ENCODE results near the gene GUCA1A.
A peak's percentile ranks its signal among the peaks of the same experiment; 100 is the strongest.

Gene GUCA1A

DNA sequence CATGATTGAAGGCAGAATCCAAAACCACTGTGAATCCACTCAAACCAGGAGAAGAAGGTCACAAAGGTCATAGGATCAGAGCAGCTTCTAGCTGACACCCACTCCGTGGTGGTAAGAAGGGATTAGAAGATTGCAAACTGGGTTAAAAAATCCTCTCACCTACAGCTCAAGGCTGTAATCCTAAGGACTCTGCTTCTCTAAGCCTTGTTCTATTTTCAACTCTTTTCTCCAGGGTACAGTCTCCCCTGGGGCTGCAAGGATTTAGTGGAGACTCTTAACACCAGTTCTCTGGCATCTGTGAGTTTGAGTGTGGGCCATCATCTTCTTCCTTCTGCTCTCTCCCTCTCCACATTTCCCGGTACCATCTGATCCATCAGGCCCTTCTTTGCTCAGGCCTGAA, at the start of gene GUCA1A:
TSS of gene GUCA1A (plus strand) at position 264 of the 400 bp plus-strand sequence. CDS start 250 bp downstream, outside the sequence.
- DNase-seq (ENCODE audit: low read depth in 2 of 2), result no peak

DNA sequence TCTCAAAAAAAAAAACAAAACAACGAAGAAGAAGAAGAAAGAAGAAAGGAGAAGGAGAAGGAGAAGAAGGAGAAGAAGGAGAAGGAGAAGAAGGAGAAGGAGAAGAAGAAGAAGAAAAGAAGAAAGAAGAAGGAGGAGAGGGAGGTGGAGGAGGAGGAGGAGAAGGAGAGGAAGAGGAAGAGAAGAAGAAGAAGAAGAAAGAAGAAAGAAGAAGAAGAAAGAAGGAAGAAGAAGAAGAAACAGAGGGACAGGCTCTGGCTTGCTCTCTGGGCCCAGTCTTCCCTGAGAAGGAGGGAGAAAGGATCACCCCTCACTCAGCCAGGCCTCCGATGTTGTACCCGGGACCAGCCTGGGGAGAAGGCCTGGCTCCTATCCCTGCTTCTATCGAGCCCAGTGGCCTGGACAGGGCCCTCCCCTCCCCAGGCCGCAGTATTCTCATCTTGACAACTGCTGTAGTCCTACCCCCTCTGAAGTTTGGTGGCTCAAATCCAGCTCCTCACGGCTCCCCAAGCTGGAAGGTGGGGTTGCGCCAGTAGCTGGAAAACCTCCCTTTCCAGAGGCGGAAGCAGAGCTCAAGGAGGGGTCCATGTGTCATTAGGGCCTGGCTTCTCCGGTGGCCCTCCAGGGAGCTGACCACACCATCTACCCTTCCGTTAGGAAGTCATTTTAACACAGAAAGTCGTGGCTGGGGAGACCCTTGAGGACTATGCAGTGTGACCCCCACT, 49.6 kb upstream of the GUCA1A start:
- DNase-seq (ENCODE audit: low read depth in 2 of 2), result no peak

DNA sequence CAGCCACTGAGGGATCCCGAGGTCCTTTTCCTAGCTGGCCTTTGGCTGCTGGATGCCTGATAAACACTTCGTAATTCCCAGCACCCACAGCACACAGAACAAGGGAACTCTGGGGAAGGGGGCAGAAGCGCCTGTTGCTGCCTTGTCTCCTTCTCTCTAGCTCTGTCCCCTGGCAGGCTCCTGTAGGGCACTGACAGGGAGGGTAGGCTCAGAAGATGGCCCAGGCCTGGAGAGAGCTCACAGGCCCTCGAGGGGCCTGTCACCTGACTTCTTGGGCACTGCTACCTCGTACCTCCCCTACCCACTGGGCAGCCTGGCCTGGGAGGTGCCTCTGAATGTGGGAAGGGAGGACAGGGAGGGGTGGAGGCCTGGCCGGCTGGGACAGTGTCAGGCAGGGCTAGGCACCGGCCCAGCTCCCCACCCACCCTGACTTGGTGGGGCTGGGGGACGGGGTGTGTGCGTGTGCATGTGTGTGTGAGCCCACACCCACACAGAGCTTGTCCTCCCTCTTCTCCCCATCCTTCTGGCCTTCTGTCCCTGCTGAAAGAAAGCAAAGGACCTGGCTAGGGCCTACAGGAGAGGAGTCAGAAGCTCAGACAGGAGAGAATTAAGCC, 48.8 kb upstream of the GUCA1A start:
- DNase-seq (ENCODE audit: low read depth in 2 of 2), result no peak

DNA sequence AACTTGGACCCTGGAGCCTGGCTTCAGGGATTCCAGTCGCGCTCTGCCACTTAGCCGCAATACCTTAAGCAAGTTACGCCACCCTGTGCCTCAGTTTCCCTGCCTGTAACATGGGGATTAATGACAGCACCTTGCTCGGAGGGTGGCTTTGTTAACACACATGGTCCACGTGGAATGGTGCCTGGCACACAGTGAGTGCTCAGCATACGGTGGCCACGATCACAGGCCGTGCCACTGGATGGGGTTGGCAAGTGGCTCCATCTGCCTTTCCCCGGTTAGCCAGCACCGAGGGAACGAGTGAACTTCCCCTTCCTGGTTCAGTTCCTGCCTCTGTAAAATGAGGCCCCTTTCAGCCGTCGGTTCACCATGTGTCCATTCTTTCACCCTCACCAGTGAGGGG, 47.9 kb upstream of the GUCA1A start:
- DNase-seq (ENCODE audit: low read depth in 2 of 2), result no peak

DNA sequence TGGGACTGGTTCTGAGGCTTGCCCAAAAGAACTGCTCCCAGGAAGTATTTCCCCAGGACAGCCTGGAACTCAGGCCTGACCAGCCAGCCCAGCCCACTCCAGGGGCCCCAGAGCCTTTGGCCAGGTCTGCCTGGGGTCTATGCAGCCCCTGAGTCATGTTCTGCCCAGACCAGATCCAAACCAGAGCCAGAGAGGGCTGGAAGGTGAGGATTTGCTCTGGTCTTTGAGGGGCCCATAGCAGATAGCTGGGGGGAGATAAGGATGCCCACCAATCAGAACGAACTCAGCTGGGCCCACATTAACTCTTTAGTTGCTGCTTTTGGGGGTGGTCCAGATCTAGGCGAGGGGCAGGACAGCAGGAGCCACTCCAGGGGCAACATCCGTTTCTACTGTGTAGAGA, 47.5 kb upstream of the GUCA1A start:
- no peak for DNase-seq (ENCODE audit: low read depth in 2 of 2)

DNA sequence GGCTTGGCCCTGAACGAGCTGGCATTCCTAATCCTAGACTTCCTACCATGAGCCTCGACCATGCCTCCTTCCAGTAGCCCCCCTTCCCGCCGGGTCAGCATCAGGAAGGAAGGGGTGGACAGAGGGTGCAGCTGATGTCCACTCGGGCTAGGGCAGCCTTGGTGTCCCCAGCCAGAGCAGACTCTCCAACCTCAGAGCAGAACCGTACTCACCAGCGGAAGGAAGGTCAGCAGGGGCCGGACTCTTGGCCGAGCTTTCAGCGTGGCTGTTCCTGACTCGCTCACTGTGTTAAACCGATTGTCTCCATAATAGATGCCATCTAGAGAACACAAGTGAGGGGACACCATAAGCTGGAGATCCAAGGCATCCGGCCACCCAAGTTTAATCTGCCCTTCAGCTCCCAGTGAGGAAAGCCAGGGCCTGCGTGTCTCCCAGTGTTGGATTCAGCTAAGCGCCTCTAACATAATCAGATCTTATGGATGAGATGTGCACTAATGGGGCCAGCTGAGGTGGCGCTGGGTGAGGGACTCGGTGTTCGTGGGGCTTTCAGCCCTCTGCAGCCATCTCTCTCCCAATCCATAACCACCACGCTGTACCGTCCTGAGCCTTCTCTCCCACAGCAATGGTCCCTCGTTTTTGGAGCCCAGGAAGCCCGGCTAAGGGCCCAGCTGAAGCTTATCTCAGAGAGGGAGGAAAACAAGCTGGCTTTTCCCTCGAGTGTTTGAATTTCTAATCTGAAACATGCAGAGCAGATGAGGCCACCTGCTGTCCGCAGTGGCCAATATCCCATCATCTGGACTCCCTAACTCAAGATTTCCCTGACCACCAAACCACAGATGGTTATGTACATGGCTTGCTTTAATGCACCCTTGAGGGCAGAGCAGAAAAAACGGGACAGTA, 44.5 kb upstream of the GUCA1A start:
- DNase-seq (ENCODE audit: low read depth in 2 of 2), result no peak

DNA sequence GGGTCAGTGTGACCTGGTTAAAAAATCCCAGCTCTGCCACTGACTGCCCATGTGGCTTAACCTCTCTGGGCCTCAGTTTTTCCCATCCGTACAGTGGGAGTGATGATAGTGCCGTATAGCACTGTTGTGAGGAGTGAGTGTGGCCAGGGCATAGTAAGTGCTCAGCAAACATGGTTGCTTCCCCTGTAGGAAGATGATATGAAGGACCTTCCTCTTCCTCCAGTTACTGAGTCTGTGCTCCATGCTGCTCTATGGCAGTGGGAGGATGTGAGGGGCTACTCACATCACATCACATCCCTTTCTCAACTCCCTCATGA, 43.8 kb upstream of the GUCA1A start:
- DNase-seq (ENCODE audit: low read depth in 2 of 2), result no peak

DNA sequence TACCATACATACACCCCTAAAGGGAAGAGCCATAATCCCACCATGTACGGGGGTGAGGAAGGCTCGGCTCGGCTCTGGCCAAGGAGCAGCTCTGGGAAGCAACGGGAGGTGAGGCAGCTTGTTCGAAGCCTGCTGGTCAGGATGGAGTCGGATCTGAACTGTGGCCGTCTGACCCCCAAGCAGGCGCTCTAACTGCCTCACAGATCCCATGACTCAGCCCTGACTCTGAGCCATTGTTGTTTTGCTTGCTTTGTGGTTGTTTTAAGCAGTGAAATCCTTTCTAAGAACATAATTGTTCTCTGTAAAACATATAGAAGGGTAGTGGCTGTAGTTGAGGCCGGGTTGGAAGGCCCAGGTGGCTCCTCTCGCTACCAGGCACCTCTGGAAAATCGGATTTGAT, 41.6 kb upstream of the GUCA1A start:
- no peak for DNase-seq (ENCODE audit: low read depth in 2 of 2)

DNA sequence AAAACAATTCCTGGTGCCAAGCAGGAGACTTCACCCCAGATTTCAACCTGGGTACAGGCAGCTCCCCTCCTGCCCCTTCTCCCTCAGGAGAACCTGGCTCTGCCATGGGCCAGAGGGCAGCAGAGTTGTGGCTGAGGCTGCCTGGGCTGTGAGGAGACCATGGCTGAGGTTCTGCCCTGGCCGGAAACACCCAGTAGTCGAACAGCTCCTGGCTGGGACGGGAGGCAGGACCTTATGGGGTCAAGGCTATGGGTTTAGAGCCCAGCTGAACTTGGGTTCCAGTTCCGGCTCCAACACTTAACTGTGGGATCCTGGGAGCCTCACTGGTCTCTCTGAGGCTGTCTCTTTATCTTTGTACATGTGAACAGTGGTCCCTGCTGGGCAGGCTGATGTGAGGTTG, 39.2 kb upstream of the GUCA1A start:
- DNase-seq (ENCODE audit: low read depth in 2 of 2), result no peak

DNA sequence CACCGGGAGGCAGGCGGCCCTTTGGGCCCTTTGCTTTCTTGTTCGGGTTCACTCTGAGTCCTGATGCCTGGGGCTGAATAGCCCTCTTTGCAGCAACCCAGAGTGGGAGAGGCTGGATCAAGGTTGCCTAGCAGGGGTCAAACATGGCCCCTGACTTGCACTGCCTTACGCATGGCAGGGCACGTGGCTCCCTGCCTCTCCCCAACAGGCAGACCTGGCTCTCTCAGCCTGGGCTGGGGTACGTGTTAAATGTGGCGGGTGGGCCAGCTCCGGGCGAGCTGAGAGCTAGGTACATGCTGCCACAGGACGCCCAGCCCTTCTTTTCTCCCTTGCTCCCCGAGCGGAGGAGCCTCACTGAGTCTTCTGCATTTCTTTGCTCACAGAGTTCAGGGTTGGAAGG, 38.0 kb upstream of the GUCA1A start:
- DNase-seq (ENCODE audit: low read depth in 2 of 2), result no peak

DNA sequence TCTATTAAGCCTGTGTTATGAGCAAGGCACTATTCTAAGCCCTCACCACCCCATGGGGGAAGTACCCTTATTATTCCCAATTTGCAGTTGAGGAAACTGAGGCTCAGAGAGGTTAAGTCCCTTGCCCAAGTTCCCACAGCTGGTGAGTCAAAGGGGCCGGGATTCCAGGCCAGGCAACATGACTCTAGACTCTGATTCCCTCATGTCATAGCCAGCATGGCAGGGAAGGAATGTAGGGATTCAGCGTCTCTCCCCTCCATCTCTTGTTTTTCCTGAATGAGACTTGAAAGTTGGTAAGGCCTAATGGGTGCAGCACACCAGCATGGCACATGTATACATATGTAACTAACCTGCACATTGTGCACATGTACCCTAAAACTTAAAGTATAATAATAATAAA, 37.4 kb upstream of the GUCA1A start:
- DNase-seq (ENCODE audit: low read depth in 2 of 2), result no peak

DNA sequence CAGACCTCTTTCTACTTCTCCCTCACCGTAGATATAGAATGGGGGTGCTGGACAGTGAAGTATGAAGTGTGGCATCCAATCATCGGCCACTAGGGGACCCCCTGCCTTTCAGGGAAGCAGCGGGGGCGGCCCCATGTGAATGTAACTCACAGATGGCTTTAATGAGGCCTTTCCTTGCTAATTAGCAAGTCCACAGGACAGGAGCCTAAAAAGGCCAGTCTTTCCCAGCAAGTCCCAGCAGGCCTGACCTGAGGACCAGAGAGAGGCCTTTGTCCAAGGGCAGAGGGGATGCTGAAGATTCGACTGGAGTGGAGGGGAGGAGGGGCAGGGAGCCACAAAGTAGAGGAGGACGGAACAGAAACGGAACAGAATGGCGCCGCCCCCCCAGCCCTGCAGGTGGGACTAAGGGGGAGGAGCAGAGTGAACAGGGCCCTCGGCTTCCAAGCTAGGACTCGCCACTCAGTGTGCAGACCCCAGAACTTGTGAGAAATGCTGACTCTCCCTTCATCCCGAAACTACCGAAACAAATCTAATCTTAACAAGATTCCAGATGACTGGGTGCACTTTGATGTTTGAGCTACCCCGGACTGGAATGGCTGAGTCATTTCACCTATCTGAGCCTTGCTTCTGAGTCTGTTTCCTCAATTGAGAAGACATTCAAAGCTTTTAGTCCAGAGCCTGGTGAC, 36.5 kb upstream of the GUCA1A start:
- DNase-seq (ENCODE audit: low read depth in 2 of 2), result peak; percentile 29 to 34

DNA sequence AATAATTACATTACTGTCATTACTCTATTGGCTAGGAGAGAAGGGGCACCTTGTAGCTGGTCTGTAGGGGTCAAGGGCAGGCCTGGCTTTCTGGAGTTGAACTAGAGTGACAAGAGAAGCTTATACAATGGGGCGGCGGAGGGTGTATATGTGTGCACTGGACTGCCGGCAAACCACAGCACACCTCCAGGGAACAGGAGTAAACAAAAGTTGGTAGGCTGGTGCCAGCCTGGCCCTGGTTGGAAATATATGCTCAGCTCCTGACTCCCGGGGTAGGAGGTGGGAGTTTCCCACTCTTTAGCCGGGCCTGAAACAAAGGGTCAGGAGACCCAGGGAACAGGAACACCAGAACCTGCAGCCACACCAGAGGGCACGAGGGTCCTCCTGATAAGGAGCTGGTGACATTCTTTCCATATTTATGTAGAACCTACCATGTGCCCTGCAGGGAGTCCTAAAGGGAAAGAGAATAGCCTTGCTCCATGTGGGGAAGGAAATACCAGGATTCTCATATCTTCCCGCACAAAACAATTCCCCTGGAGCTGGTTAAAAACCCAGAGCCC, 35.9 kb upstream of the GUCA1A start:
- no peak for DNase-seq (ENCODE audit: low read depth in 2 of 2)

DNA sequence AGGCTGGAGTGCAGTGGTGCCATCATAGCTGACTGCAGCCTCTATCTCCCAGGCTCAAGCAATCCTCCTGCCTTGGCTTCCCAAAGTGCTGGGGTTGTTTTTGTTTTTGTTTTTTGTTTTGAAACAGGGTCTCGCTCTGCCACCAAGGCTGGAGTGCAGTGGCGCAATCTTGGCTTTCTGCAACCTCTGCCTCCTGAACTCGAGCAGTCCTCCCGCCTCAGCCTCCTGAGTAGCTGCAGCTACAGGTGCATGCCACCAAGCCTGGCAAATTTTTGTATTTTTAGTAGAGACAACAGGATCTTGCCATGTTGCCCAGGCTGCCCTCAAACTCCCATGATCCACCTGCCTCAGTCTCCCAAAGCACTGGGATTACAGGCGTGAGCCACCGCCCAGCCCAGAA, 35.0 kb upstream of the GUCA1A start:
- no peak for DNase-seq (ENCODE audit: low read depth in 2 of 2)

DNA sequence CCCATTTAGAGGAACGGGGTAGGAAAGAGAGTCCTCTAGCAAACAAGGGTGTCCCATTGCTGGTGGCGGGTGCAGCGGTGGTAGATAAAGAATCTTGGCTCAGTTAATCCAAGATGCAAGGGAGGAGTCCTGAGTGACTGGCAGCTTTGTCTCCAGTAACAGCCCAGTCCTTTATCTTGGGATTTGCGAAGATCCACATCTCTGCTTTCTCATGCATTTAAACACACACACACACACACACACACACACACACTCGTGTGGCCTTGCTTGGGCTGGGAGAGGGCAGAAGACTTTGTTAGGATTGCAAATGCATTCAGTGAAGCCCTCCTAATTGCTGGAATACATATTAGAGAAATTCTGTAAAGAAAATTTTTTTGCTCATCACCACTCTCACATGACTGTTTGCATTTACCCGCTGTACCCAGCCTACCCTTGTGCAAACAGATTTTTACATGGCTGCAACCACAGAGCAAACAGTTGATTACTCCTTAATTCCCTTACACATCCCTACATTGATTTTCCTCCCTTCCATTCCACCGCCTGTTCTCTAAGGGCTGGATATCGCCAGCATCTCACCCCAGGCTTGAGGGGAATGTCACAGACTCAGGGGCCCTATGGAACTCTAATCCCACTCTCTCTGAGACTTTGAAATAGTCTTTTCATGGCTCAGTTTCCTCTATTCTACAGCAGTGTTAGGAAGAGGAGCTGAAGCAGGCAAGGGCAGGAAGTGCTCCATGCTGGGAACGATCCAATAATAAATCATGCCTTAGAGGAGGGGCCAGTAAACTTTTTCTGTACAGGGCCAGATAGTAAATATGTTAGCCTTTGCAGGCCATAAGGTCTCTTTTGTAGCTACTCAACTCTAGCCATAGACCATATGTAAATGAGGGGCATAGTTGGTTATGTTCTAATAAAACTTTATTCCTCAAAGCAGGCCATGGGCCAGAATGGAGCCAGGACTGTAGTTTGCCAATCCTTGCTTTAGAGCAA, 34.2 kb upstream of the GUCA1A start:
- DNase-seq (ENCODE audit: low read depth in 2 of 2), result no peak

DNA sequence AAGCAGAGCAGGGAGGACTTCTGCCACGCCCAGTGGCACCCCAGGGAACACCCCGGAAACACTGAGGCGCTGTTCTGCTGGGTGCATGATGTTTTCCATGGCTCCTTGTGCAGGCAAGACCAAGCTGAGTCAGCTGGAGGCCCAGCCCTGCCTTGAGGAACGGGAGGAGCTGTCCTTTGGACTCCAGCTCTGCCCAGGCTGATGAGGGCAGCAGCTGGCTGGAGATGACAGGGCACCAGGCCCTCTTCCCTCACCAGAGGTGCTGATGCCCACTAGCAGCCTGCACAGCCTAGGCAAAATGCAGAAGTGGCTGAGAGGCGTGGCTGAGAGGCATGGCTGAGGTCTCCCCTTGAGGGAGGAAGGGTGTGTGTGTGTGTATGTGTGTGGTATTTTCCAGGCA, 33.1 kb upstream of the GUCA1A start:
- DNase-seq (ENCODE audit: low read depth in 2 of 2), result no peak

DNA sequence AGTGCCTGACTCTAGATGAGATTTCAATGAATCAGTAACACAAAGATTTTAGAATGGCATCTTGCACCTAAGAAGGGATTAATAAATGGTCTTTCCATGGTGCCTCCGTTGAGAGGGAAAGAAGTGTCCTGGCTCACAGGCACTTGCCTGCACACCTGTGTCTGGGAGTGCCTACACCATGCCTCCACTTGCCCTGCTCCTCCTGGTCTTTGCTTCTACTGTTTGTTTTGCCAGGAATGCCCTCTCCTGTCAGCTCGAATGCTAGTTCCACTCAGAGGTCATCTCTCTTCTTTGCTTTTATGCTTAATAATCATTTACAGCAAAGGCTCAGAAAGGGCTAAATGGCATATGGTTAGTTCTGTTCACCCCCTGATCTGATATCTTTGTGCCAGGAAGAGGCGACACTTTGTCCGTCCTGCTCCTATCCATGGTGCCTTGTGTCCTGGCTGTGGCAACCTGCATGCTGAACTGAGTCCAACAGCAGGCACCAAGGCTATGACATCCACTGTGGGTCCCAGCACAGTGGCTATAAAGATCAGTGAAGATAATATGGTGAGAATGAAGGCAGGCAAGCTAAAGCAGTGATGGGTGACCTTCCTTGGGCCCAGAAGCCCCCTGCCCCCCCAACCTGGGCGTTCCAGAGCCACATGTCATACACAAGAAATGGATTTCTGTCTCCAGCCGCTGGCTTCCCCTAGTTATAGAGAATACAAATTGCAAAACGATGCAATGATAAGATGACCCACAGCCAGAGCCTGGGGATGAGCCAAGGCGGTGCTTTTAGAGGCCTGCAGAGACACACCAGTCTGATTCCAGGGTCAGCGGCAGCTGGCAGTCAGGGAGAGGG, 32.2 kb upstream of the GUCA1A start:
- no peak for DNase-seq (ENCODE audit: low read depth in 2 of 2)

DNA sequence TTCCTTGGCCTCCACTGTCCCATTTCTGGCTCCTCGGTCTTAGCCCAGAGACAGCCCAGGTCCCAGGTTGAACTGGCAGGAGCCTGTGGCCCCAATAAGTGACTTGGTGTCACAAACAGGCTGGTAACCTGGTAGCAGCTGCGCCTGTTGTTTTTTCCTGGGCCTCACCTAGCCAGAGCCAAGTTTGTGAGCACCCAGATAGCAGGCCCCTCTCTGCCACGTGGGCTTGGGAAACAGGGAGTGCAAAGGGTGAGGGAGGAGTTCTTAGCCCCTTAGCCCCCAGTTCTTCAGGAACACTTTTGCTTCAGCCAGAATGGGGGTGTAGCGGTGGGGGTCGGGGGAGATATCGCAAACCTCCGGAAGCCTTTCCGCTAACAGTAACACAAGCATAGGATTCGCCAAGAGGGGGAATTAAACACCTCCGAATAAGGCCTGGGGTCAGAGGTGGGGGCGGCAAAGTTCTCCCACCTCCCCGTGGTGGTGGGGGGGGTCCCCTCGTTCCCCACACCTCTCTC, 31.5 kb upstream of the GUCA1A start:
- no peak for DNase-seq (ENCODE audit: low read depth in 2 of 2)

DNA sequence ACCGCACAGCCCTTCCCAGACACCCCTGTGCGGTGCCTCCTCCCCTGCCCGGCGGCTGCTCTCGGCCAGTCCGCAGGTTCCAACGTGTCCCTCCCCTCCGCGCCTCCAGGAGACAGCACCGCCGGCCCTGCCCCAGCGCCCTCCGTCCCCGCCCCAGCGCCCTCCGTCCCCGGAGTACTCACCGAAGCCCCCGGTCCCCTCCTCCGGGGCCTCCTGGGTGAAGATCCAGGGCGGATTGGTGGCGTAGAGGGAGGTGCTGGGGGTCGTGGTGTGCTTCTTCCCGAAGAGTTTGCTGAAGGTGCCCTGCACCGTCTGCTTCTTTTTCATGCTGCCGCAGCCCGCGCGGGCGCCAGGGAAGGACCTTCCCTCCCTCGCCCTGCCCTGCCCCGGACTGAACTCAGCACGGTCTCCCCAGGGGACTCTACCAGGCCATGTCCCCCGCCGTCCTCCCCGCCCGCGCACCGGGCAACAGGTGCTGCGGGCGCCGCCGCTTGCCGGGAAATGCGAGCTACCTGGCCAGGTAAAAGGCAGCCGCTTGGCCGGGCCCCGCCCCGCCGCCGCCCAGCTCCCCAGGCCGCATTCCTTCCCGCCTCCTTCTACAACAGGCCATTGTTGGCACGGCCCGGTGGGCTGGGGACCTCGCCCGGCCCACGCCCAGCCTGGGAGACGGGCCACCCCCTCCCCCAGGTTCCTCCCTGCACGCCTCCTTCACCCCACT, 30.9 kb upstream of the GUCA1A start, which contains the start of gene C6orf132:
TSS of gene C6orf132 (minus strand) at position 503 of the 718 bp plus-strand sequence. CDS start at position 327, 176 bp downstream.
- DNase-seq (ENCODE audit: low read depth in 2 of 2), result no peak

Data from stimulated activated CD8-positive, alpha-beta memory T cell treated with anti-CD3 and anti-CD28 coated beads, Interleukin-2, amount 100 ng/mL, for 48 hours (primary cell).